Frontal cortex (tissue), 4 donors: ENCODE data around the gene LCN9. TPM values are rescaled to one million over a fixed set of nuclear protein-coding genes. Genes with fewer than 3 reads are reported as not detected.

Experiments
- DNase-seq, 2 donors: peaks; one replicate each; pipeline ENCODE4 v3.0.0; 2012; ENCODE audit warnings: low spot score in 2 of 2
- FAIRE-seq: peaks from 2 replicates; lab custom pipeline; 2012; peaks lifted over from hg19 to GRCh38; lab: Jason Lieb, UNC
- total RNA-seq: library from RNA; depleted of rRNA; stranded (reverse); fragments of >200 nt; gene quantifications from one replicate; pipeline ENCODE4 v1.2.3, GENCODE V29; 2014
- donor health status: control.
- donor health status: control.
- donor health status: control.

Gene LCN9
- total RNA-seq, 1 donor from 2014 or later, result not detected

DNA sequence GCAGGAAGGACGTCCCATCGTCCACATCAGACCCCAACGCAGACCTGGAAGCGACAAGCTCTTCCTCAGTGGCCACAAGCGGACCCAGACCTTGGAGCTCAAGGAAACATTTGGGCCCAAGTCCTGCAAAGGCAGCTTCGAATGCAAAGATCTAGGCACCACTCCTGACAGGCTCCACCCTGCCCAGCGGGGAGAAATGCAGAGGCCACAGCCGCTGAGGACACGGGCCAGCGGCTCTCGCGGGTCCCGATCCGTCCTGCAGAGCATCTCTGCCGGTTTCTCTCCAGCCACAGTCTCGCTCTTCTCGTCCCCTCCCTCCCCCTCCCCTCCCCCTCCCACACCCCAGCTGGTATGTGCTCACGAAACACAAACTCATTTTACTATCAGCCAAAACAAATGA, 31.3 kb downstream of the LCN9 start:
- FAIRE-seq, result no peak
- no peak for DNase-seq

DNA sequence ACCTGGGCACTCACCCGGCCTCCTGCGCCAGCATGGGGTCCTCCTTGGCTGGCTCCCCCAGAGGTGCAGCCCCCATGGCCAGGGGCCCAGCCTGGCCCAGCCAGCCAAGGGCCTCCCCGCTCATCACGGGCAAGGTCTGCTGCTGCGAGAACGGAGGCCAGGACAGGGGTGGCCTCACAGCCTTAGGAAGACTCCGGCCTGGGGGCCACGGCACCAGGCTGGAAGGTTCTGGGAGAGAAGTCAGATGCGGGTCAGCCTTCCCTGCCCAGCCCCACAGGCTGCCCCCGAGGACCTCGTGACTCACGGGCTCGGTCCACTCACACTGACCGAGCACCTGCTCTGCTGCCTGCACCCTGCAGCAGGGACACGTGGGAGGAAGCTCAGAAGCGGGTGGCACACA, 31.9 kb downstream of the LCN9 start:
- DNase-seq (no peak), FAIRE-seq (no peak)

DNA sequence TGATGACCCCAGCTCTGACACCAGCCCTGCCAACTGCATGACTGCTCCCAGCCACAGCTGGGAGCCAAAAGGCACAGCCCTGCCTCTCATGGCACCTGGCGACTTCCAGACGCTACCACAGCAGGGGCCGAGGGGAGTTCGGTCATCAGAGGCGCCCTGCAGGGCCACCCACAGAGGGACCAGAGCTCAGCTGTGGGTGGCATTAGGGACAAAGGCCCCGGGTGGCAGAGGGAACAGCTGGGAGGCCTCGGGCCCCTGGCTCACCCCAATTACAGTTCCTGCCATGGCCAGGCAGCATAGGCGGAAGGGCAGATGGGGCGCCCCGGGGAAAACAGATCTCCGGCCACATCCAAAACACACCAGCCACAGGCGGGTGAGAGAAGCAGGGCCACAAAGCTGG, 32.5 kb downstream of the LCN9 start:
- no peak for FAIRE-seq

DNA sequence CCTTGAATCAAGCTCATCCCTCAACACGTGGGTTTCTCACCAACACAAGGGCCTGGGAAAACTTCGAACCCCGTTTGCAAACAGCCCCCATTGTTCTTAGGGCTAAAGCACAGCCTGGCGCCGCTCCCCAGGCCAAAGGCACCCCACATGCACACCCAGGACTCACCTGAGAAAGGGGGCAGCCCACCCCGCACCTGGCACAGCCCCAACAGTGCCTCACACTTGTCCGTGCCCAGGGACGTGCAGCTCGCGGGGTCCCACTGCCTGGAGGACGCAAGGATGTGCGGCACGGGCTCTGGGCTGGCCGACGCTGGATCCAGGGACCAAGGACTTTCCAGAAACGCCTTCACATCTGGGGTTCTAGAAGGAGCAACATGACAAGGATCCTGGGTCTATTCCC, 33.3 kb downstream of the LCN9 start:
- FAIRE-seq (no peak), DNase-seq (no peak)

More for the DNA sequence above, 32.5 kb downstream of the LCN9 start:
- DNase-seq, result no peak

DNA sequence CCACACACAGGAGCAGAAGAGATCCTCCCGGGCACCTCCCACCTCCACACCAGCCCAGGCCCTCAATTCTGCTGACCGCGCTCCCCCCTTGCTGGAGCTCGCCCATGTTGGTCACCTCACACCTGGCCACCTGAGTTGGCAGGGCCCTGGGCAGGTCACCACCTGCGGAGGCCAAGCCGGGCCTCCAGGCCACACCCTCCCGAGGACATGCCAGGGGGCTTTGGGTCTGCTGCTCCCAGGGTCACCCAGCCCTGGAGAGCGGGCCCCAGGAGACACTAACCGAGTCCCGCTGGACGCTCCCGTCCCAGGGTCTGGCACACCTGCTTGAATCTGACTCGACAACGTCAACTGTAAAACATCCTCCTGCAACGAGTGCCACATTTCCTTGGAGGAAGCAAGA, 34.1 kb downstream of the LCN9 start:
- no peak for DNase-seq
- no peak for FAIRE-seq

DNA sequence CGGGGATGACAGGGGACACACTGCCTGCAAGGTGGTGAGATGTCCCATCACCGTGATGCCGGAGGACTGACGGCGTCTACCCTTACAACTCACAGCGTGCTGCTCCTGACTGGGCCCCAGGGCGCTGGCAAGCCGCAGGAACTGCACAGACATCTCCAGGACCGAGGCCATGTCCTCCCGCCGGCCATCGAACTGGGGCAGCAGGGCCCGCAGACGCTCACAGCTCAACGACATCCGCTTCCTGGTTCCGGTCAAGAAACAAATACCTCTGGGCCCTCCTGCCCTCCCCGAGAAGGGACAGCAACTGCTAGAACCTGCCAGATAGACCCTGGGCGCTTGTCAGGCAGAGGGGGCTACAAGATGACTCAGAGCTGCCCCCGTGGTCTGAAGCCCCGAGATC, 35.1 kb downstream of the LCN9 start:
- FAIRE-seq, result no peak
- DNase-seq, result no peak

DNA sequence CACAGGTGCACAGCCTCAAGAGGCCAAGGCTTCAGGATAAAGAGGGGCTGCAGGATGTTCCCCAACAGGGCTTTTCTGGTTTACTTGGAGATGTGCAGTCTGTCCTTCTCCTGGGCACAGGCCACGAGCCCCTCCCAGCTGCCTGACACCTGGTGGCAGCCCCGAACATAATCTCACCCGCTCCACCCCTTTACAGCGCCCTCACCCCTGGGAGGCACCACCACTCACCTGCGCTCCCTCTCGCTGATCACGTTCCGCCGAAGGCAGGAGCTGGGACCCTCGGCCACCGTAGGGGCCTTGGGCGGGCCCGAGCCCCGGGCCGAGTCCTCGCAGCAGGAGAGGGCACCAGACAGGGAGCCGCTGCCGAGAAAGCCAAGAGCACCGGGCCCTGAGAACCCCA, 35.7 kb downstream of the LCN9 start:
- DNase-seq, result no peak

DNA sequence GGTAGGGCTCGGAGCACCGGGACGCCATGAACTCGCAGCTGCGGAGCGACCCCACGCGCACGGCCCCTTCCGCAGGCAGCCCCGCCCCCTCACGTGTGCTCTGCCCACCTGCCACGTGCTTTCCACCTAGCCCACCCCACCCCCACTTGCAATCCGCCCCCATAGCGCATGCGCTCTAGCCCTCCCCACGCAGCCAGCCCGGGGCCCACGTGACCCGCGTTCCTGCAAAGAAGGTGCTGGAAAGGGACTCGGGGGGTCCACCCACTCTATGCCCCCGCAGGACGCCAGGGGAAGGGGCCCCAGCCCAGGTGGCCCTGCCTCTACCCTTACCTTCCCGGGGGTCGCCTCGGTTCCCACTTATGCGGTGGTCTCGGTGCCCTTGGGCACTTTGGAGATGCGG, 36.3 kb downstream of the LCN9 start, which contains the start of gene SOHLH1:
Gene SOHLH1 (minus strand): TSS at position 42 of the 400 bp plus-strand sequence. CDS start 14 bp downstream, at position 28.
- no peak for DNase-seq
- no peak for FAIRE-seq

More for the DNA sequence above, 35.7 kb downstream of the LCN9 start:
- no peak for FAIRE-seq

DNA sequence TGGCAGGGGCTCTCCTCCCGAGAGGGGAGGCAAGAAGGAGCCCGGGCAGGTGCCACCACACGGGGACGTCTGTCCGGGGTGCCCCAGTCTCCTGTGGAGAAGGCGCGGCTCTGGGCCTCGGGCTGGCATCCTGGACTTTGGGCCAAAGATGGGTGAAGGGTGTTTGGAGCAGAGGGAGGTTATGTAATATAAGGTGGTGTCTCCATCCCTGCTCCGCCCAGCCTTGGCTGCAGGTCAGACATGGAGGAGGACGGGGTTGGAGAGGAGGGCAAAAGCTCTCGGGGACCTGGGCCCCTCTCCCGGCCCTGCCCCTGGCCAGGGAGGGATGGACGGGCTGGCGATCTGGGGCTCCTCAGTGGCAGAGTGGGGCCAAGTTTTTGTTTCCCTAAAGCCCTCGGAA, 37.4 kb downstream of the LCN9 start:
- FAIRE-seq (no peak), DNase-seq (no peak)

DNA sequence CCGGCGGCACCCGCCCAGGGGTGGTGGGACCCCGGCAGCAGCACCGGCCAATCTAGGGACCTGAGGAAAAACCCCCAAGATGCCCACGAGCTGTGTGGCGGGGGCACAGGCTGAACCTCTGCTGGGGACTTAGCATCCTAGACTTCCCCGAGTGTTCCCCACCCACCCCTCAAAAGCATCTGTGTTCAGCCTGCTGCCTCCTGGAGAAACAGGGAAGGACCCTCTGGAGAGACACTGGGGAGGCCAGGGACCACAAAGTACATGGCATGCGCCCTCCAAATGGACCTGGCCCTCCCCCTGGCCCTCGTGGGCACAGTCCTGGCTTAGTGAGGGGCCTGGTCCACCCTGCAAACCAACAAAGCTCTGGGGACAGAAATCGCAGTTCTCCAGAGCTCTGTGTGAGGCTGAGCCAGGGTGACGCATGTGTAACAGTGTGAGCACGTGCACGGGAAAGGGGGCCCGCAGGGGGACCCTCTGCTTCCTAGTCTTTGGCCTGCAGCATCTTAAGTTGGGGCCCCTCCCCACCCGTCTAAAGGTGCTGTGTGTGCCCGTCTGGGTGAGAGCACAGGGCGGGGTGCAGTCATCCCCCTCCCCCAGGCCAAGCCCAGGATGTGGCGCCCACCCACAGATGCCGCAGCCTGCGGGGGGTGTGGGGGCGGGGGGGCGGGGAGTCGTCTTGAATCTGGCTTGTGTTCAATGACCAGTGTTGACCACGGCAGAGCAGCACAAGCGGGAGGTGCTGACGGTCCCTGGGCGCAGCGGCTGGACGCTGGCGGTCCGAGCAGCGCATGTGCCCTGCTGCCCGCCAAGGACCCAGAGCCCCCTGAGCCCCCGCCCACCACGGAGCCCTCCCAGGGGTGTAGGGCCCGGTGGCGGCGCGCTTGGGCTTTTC, 38.2 kb downstream of the LCN9 start:
- no peak for DNase-seq
- FAIRE-seq, result no peak

DNA sequence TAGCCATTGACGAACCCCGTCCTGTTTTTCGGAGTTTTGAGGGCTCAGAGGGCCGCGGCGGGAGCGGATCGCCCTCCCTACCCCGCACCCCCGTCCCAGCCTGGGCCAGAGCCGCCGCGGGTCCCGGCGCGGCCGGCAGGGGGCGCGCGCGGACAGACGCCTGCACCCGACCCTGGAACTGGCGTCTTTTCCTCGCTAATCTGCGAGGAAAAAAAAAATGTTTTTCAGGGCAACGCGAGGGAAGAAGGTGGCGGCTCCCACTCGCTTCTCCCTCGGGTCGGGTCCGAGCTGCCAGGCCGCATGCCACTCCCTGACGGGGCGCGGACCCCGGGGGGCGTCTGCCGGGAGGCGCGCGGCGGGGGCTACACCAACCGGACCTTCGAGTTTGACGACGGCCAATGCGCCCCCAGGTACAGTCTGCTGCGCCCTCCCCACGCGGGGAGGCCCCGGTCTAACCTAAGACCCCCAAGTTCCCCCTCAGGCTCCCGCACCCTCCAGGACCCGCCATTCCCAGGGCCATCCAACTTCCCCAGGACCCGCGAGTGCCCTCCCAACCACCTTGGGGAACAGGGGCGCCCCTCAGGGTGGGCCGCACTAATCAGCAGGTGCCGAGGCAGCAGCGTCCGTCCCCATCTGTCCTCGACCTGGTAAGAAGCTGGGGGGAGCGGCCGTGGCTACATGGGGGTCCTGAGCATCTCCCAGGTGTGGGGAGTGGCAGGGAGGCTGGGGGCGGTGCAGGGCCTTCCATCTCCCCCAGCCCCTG, 39.0 kb downstream of the LCN9 start, which contains the start of gene KCNT1:
Gene KCNT1 (plus strand): TSS at position 227 of the 763 bp plus-strand sequence. CDS start 74 bp downstream, at position 301.
- FAIRE-seq, result no peak
- DNase-seq, result peak; percentile 86 to 91

DNA sequence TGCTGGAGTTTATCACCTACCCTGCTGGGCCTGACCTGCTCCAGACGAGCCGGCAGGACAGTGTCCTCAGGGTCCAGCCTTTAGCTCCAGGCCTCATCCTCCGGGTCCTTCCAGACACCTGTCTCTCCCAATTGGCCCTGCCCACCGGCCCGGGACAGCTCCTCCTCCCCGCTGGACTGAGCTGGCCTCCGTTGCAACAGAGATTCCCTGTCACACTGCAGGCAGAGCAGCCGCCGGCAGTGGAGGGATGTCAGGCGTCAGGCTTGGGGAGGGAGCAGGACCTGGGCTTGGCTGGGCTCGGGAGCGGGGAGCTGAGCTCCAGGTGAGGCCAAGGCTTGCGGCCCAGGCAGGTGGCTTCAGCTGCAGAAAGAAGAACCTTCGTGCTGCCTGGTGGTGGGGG, 40.6 kb downstream of the LCN9 start:
- no peak for DNase-seq

DNA sequence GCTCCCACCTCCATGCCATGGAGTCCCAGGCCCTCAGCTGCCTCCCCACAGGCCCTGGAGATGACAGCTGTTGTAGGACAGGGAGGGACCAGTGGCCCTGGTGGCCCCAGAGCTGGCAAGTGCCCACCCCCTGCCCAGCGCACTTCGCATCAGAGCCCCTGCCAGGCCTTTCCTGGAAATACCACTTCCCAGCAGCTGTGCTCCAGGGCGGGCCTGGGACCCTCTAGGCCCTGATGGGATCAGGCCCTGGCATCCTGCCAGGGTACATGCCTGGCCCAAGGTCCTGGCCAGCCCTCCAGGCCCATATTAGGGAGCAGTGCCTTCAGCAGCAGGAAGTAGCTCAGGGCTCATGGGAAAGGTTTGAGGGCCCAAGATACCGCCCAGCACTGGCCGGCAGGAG, 41.4 kb downstream of the LCN9 start:
- FAIRE-seq (no peak), DNase-seq (no peak)

More for the DNA sequence above, 40.6 kb downstream of the LCN9 start:
- FAIRE-seq, result no peak

DNA sequence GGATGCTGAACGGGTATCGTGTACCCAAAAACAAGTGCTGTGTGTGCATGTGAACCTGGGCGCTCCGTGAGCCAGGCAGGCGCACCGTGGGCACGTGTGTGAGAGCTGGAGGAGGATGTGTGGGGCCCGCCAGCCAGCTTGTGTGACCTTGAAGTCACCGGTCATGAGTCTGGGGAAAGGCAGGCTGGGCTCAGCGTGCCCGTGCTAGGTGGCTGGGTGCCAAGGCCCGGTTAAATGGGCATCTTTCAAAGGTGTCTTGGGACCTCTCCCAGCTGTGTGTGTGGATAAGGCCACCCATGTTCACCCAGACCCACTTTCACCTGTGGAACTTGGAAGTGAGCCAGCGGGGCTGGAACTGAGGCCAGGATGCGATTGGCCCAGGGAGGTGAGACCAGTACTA, 42.3 kb downstream of the LCN9 start:
- no peak for DNase-seq

DNA sequence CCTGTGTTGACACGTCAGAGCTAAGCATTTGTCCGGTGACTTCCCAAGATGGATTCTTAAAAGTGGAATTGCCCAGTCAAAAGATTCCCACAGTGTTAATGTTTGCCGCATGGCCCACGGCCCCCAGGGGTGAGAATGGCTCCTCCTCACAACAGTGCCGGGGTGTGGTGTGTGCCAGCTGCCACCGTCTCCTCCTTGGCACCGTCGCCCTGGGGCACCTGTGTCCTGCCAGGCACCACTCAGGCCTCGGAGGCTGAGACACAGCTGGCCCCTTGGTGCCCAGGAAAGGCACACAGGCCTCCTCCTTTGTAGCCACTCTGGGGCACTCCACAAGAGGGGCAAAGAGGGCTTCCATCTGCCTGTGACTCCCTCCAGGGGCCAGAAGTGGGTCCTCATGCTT, 43.2 kb downstream of the LCN9 start:
- FAIRE-seq, result no peak

More for the DNA sequence above, 42.3 kb downstream of the LCN9 start:
- FAIRE-seq, result no peak

DNA sequence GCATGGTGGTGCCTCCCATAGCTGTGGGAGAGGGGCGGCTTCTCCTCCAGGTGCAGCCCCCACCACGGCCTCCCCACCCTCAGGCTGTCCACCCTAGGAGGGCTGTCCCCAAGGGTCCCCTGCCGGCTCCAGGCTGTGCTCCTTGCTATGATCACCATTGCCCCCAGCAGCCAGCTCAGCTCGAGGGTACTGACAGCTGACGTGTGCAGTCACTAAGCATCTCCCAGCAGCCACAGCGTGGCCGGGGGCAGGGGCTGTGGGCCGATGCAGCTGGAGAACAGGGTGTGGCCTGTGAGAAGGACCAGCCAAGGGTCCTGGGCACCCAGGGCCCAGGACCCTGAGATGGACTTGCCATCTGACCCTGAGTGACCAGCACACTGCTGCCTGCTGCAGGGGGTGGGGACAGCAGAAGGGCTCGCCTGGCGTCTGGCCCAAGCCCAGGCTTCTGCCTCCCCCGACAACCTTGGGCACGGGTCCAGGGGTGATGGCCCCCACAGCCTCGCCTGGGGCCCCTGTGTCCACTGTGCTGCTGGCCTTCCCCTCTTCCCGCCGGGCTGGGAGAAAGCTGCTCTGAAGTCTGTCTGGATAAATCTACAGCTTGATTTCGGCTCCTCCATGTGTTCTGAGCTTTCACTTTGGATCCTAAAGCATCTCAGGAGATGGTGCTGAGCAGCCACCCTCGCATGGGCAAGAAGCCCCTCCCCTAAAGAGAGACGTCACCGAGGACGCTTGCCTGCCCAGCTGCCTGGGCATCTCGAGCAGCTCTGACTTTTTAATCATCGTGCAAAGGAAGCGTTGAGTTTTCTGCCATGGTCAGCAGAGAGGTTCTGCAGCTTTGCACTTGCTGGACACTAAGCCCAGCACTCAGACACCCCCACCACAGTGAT, 44.4 kb downstream of the LCN9 start:
- peak in 1 of 2 donors; percentile 58 for DNase-seq
- FAIRE-seq, result no peak

More for the DNA sequence above, 43.2 kb downstream of the LCN9 start:
- DNase-seq, result no peak

DNA sequence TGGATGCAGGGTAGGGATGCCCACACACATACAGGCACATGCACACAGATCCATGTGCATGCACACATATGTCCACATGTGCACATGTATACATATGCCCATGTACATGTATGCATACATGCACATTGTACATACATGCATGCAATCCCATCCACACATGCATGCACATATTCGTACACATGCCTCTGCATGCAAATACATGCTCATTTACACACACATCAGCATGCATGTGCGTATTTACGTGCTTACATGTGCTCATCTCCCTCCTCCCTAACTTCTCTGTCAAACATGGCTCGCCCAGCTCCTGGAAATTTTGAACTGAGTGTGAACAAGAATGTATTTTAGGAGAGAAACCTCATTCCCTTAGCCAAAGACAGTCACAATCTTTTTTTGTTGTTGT, 45.1 kb downstream of the LCN9 start:
- no peak for DNase-seq
- FAIRE-seq, result no peak

DNA sequence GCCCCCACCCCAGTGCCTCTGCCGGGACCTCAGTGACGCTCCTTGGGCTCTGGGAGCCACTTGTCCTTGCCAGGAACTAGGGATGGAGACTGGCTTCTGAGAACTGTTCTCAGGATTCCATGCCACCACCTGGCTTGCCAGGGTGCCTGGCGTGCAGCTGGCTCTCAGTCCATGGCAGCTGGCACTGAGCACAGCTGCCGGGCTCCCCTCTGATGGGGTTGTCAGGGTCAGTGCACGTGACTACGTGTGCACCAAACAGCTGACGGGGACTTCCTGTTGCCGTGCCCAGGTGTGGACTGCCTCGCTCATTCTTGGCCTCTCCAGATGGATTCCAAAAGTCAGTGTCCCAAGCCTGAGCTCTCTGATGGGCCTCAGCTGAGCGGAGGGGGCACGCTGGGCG, 48.3 kb downstream of the LCN9 start:
- DNase-seq, result no peak
- no peak for FAIRE-seq

DNA sequence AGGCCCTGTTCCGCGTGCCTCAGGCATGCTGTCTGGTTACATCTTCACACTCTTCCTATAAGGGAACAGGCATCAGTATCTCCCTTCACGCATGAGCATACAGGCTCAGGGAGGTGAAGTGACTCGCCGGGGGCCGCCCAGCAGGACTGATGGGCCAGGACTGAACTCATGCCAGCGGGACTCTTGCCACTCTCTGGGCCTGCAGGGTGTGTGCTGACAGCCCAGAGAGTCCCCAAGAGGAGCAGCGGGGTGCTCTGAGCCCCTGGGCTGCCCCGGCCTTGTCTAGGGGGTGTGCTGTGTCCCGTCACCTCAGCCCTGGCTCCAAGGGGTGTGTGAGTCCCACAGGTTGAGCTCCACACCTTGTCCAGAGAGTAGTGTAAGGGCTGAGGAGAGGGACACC, 48.8 kb downstream of the LCN9 start:
- DNase-seq (no peak), FAIRE-seq (no peak)
